Activated CD4-positive, alpha-beta memory T cell treated with anti-CD3 and anti-CD28 coated beads, Interleukin-2, amount 10 ng/mL, durations not matched to agents 7 days and 5 days (primary cell): ENCODE data around the gene TTC16. TPM values are rescaled to one million over a fixed set of nuclear protein-coding genes. Genes with fewer than 3 reads are reported as not detected.
A peak's percentile ranks its signal among the peaks of the same experiment; 100 is the strongest.

ENCODE experiments used
- CTCF ChIA-PET: fragments of 350-600 bp; sonication (Branson Sonifier 250); formaldehyde crosslinking; loops from one replicate; lab custom pipeline; 2021; ENCODE audit warnings: antibody characterized with exemption, inconsistent platforms; lab: Charles Lee
- POLR2A ChIA-PET: fragments of 350-600 bp; sonication (Branson Sonifier 250); formaldehyde crosslinking; loops from one replicate; lab custom pipeline; 2021; ENCODE audit warnings: antibody characterized with exemption; lab: Charles Lee
- DNase-seq: peaks from one replicate; pipeline ENCODE4 v3.0.0-alpha.2; 2020
- H3K27ac Mint-ChIP-seq: one replicate; pipeline ENCODE4 v1.8.0; 2021; ENCODE audit warnings: mild to moderate bottlenecking, mixed read lengths
- H3K27me3 Mint-ChIP-seq: one replicate; pipeline ENCODE4 v1.8.0; 2021; ENCODE audit warnings: mixed read lengths
- H3K36me3 Mint-ChIP-seq: one replicate; pipeline ENCODE4 v1.8.0; 2021; ENCODE audit warnings: low read depth, mixed read lengths
- H3K4me1 Mint-ChIP-seq: one replicate; pipeline ENCODE4 v1.8.0; 2021; ENCODE audit warnings: mixed read lengths
- H3K4me3 Mint-ChIP-seq: one replicate; pipeline ENCODE4 v1.8.0; 2021; ENCODE audit warnings: mild to moderate bottlenecking, mixed read lengths
- H3K9me3 Mint-ChIP-seq: one replicate; pipeline ENCODE4 v1.8.0; 2021; ENCODE audit warnings: mixed read lengths
- total RNA-seq, 2 experiments: library from RNA; stranded (reverse); gene quantifications; one replicate each; pipeline ENCODE4 v1.2.3, GENCODE V29; 2021

TTC16 gene
- total RNA-seq, 2 experiments from 2014 or later: 5.0 to 5.2 TPM

- H3K4me3 Mint-ChIP-seq: no peak overlapping the region
- H3K4me1 Mint-ChIP-seq: peaks cover 15% of the 10 kb centered on the region
- no peaks in the 10 kb centered on the region for H3K9me3 Mint-ChIP-seq
- H3K36me3 Mint-ChIP-seq: no peaks in the 10 kb centered on the region
- DNase-seq: no peak
- no peak overlapping the region for H3K27ac Mint-ChIP-seq
- ChIA-PET POLR2A (interaction anchor here (1.2 to 1.5 kb wide), 2 partner anchors 16 to 145 kb away, joined by 3 read pairs; partner anchors contain the start of gene TTC16), CTCF (no interaction called here)
- no peaks in the 10 kb centered on the region for H3K27me3 Mint-ChIP-seq
Measured at GRCh38 chr9:127700594-127701255, 15.2 kb upstream of the TTC16 start.

GRCh38 chr9:127703289-127703946 lies 12.5 kb upstream of the TTC16 start:
- Mint-ChIP-seq H3K27me3 (no peaks in the 10 kb centered on the region), H3K4me3 (no peak overlapping the region), H3K9me3 (no peaks in the 10 kb centered on the region), H3K4me1 (peaks cover 24% of the 10 kb centered on the region), H3K27ac (no peak overlapping the region), H3K36me3 (no peaks in the 10 kb centered on the region)
- ChIA-PET CTCF (interaction anchor here (1.8 kb wide), 1 partner anchor 31 kb away, joined by 9 read pairs; the partner anchor contains the start of gene TOR2A), POLR2A (interaction anchor here (4.1 kb wide), 1 partner anchor 12 kb away, joined by 15 read pairs; the partner anchor contains the start of genes PTRH1 and TTC16)
- no peak for DNase-seq

- Mint-ChIP-seq H3K4me1 (peaks cover 16% of the 10 kb centered on the region), H3K9me3 (no peaks in the 10 kb centered on the region), H3K36me3 (peaks cover 3% of the 10 kb centered on the region), H3K27me3 (no peaks in the 10 kb centered on the region), H3K4me3 (no peak overlapping the region), H3K27ac (no peak overlapping the region)
- no peak for DNase-seq
- ChIA-PET POLR2A (interaction anchor here (1.1 to 4.1 kb wide), 2 partner anchors 10 to 29 kb away, joined by 3 to 15 read pairs; partner anchors contain the start of genes PTRH1, TOR2A and TTC16), CTCF (interaction anchor here (1.3 kb wide), 1 partner anchor 9 kb away, joined by 3 read pairs; the partner anchor contains the start of gene PTRH1)
Measured at GRCh38 chr9:127705577-127706379, 10.1 kb upstream of the TTC16 start.

- no peak within 1 kb of the TSS for H3K4me3 Mint-ChIP-seq
- ChIA-PET CTCF (interaction anchor here (1.3 to 5.3 kb wide), 2 partner anchors 8 to 28 kb away, joined by 3 to 22 read pairs; partner anchors contain the start of genes PTRH1 and TOR2A), POLR2A (interaction anchor here (1.9 kb wide), 1 partner anchor 28 kb away, joined by 5 read pairs; the partner anchor contains the start of gene TOR2A)
- H3K27me3 Mint-ChIP-seq: no peaks in the 10 kb centered on the region
- no peak for DNase-seq
- H3K36me3 Mint-ChIP-seq: peaks cover 5% of the 10 kb centered on the region
- H3K9me3 Mint-ChIP-seq: no peaks in the 10 kb centered on the region
- peak within 1 kb of the TSS; percentile 24 for H3K27ac Mint-ChIP-seq
- H3K4me1 Mint-ChIP-seq: peaks cover 24% of the 10 kb centered on the region
Measured at GRCh38 chr9:127706836-127707241, 9.0 kb upstream of the TTC16 start, which contains the start of gene CFAP157. Gene CFAP157, plus strand, starts transcription at chr9:127706988. Its CDS starts 44 bp downstream, at chr9:127707032.

- ChIA-PET CTCF (interaction anchor here (1.0 to 5.3 kb wide), 3 partner anchors 12 to 182 kb away, joined by 3 to 22 read pairs (median 3); partner anchors contain the start of gene TOR2A), POLR2A (interaction anchor here (1.9 kb wide), 1 partner anchor 27 kb away, joined by 5 read pairs; the partner anchor contains the start of gene TOR2A)
- no peak overlapping the region for H3K4me3 Mint-ChIP-seq
- no peaks in the 10 kb centered on the region for H3K27me3 Mint-ChIP-seq
- H3K4me1 Mint-ChIP-seq: peaks cover 27% of the 10 kb centered on the region
- no peaks in the 10 kb centered on the region for H3K9me3 Mint-ChIP-seq
- H3K27ac Mint-ChIP-seq: peak overlapping the region; percentile 24
- H3K36me3 Mint-ChIP-seq: peaks cover 5% of the 10 kb centered on the region
- peak; percentile 73 for DNase-seq
Measured at GRCh38 chr9:127707766-127708165, 8.1 kb upstream of the TTC16 start.

- no peak overlapping the region for H3K27ac Mint-ChIP-seq
- H3K27me3 Mint-ChIP-seq: no peaks in the 10 kb centered on the region
- H3K9me3 Mint-ChIP-seq: no peaks in the 10 kb centered on the region
- H3K4me3 Mint-ChIP-seq: no peak overlapping the region
- ChIA-PET POLR2A (no interaction called here), CTCF (interaction anchor here (5.3 kb wide), 1 partner anchor 25 kb away, joined by 22 read pairs; the partner anchor contains the start of gene TOR2A)
- H3K4me1 Mint-ChIP-seq: peaks cover 29% of the 10 kb centered on the region
- H3K36me3 Mint-ChIP-seq: peaks cover 5% of the 10 kb centered on the region
- no peak for DNase-seq
Measured at GRCh38 chr9:127708952-127709587, 6.8 kb upstream of the TTC16 start.

GRCh38 chr9:127710204-127710783 lies 5.6 kb upstream of the TTC16 start:
- POLR2A ChIA-PET: no interaction called here
- Mint-ChIP-seq H3K27ac (no peak overlapping the region), H3K4me3 (no peak overlapping the region)

GRCh38 chr9:127711226-127711701 lies 4.6 kb upstream of the TTC16 start:
- no peaks in the 10 kb centered on the region for H3K9me3 Mint-ChIP-seq
- peaks cover 41% of the 10 kb centered on the region for H3K4me1 Mint-ChIP-seq
- no peaks in the 10 kb centered on the region for H3K27me3 Mint-ChIP-seq
- DNase-seq: peak; percentile 43
- POLR2A ChIA-PET: no interaction called here
- peaks cover 5% of the 10 kb centered on the region for H3K36me3 Mint-ChIP-seq
- CTCF ChIA-PET: interaction anchor here (0.6 to 5.3 kb wide), 2 partner anchors 23 to 121 kb away, joined by 3 to 22 read pairs; partner anchors contain the start of gene TOR2A
- no peak overlapping the region for H3K4me3 Mint-ChIP-seq
- no peak overlapping the region for H3K27ac Mint-ChIP-seq

More at GRCh38 chr9:127710204-127710783, 5.6 kb upstream of the TTC16 start:
- Mint-ChIP-seq H3K27me3 (no peaks in the 10 kb centered on the region), H3K36me3 (peaks cover 5% of the 10 kb centered on the region), H3K4me1 (peaks cover 33% of the 10 kb centered on the region), H3K9me3 (no peaks in the 10 kb centered on the region)
- CTCF ChIA-PET: interaction anchor here (5.3 kb wide), 1 partner anchor 24 kb away, joined by 22 read pairs; the partner anchor contains the start of gene TOR2A
- no peak for DNase-seq

- ChIA-PET CTCF (no interaction called here), POLR2A (interaction anchor here (0.6 kb wide), 1 partner anchor 14 kb away, joined by 3 read pairs; no protein-coding TSS in a partner anchor)
- H3K4me3 Mint-ChIP-seq: no peak overlapping the region
- H3K27me3 Mint-ChIP-seq: no peaks in the 10 kb centered on the region
- no peak for DNase-seq
- peaks cover 5% of the 10 kb centered on the region for H3K36me3 Mint-ChIP-seq
- peaks cover 41% of the 10 kb centered on the region for H3K4me1 Mint-ChIP-seq
- H3K9me3 Mint-ChIP-seq: no peaks in the 10 kb centered on the region
- no peak overlapping the region for H3K27ac Mint-ChIP-seq
Measured at GRCh38 chr9:127711831-127712274, 4.0 kb upstream of the TTC16 start.

GRCh38 chr9:127712371-127712770 lies 3.5 kb upstream of the TTC16 start:
- POLR2A ChIA-PET: interaction anchor here (0.6 to 1.4 kb wide), 2 partner anchors 15 to 23 kb away, joined by 3 to 4 read pairs; partner anchors contain the start of gene TOR2A
- no peak overlapping the region for H3K4me3 Mint-ChIP-seq

GRCh38 chr9:127712867-127713266 lies 3.0 kb upstream of the TTC16 start:
- no peaks in the 10 kb centered on the region for H3K27me3 Mint-ChIP-seq
- no peak overlapping the region for H3K27ac Mint-ChIP-seq
- no peaks in the 10 kb centered on the region for H3K9me3 Mint-ChIP-seq
- ChIA-PET CTCF (interaction anchor here (0.6 to 2.1 kb wide), 2 partner anchors 22 to 157 kb away, joined by 3 to 15 read pairs; partner anchors contain the start of gene TOR2A), POLR2A (interaction anchor here (1.4 kb wide), 1 partner anchor 22 kb away, joined by 4 read pairs; the partner anchor contains the start of gene TOR2A)
- H3K4me1 Mint-ChIP-seq: peaks cover 33% of the 10 kb centered on the region
- DNase-seq: no peak
- peaks cover 5% of the 10 kb centered on the region for H3K36me3 Mint-ChIP-seq
- no peak overlapping the region for H3K4me3 Mint-ChIP-seq

More at GRCh38 chr9:127712371-127712770, 3.5 kb upstream of the TTC16 start:
- no peaks in the 10 kb centered on the region for H3K27me3 Mint-ChIP-seq
- H3K36me3 Mint-ChIP-seq: peaks cover 5% of the 10 kb centered on the region
- DNase-seq: no peak
- H3K27ac Mint-ChIP-seq: no peak overlapping the region
- H3K9me3 Mint-ChIP-seq: no peaks in the 10 kb centered on the region
- CTCF ChIA-PET: interaction anchor here (0.6 to 2.1 kb wide), 2 partner anchors 22 to 158 kb away, joined by 3 to 15 read pairs; partner anchors contain the start of gene TOR2A
- H3K4me1 Mint-ChIP-seq: peaks cover 38% of the 10 kb centered on the region
